SKM-1 (cell line): ENCODE measurements around the gene C17orf113.

Source experiments
- DNase-seq: peaks from one replicate; lab custom pipeline; 2025; ENCODE audit not compliant: unreplicated experiment; lab: John Stamatoyannopoulos, UW

C17orf113 gene

GRCh38 chr17:42050393-42051012, at the start of gene C17orf113:
Gene C17orf113, minus strand, starts transcription at chr17:42050601. Its CDS starts 7,225 bp downstream, at chr17:42043376.
- DNase-seq, result no peak

- no peak for DNase-seq
These were observed 48.5 kb upstream of the C17orf113 start for GRCh38 chr17:42098730-42099399.

GRCh38 chr17:42097691-42098631, 47.6 kb upstream of the C17orf113 start, which contains the start of gene ZNF385C:
Gene ZNF385C, minus strand, starts transcription at chr17:42098473. Its CDS starts 35,417 bp downstream, at chr17:42063056.
- DNase-seq, result no peak

GRCh38 chr17:42096360-42097111, 46.1 kb upstream of the C17orf113 start:
- no peak for DNase-seq

GRCh38 chr17:42094375-42095069, 44.1 kb upstream of the C17orf113 start:
- DNase-seq, result no peak

- no peak for DNase-seq
These were observed 42.5 kb upstream of the C17orf113 start for GRCh38 chr17:42092939-42093338.

- DNase-seq, result no peak
These were observed 40.8 kb upstream of the C17orf113 start for GRCh38 chr17:42090964-42091790.

- DNase-seq, result no peak
These were observed 38.3 kb upstream of the C17orf113 start for GRCh38 chr17:42088736-42089135.

GRCh38 chr17:42087736-42088705, 37.6 kb upstream of the C17orf113 start:
- no peak for DNase-seq

- no peak for DNase-seq
These were observed 36.8 kb upstream of the C17orf113 start for GRCh38 chr17:42087042-42087701.

GRCh38 chr17:42081516-42082129, 31.2 kb upstream of the C17orf113 start:
- DNase-seq, result no peak

- no peak for DNase-seq
These were observed 29.1 kb upstream of the C17orf113 start for GRCh38 chr17:42079541-42079940.

- DNase-seq, result no peak
These were observed 28.1 kb upstream of the C17orf113 start for GRCh38 chr17:42078396-42079043.

GRCh38 chr17:42077755-42078154, 27.4 kb upstream of the C17orf113 start:
- no peak for DNase-seq

GRCh38 chr17:42076797-42077559, 26.6 kb upstream of the C17orf113 start:
- no peak for DNase-seq

- DNase-seq, result no peak
These were observed 25.4 kb upstream of the C17orf113 start for GRCh38 chr17:42075789-42076188.
